Renal cortical epithelial cell (primary cell): ENCODE data around the gene ATAD5. TPM values are rescaled to one million over a fixed set of nuclear protein-coding genes. Genes with fewer than 3 reads are reported as not detected.
"Not testable (repeated sequence)": the region's sequence is repeated elsewhere in the genome, so short reads cannot be mapped to it uniquely, and the experiment has no call there.

Experiments used
- DNase-seq: peaks from one replicate; pipeline ENCODE4 v3.0.0-alpha.2; 2011; ENCODE audit warnings: low read depth
- total RNA-seq: library from RNA; depleted of rRNA; stranded (reverse); fragments of >200 nt; gene quantifications from 2 replicates; pipeline ENCODE4 v1.2.3, GENCODE V29; 2014

ATAD5 gene
- total RNA-seq, 1 donor from 2014 or later: 0.85 TPM

GRCh38 chr17:30915833-30916611 lies 84.3 kb downstream of the ATAD5 start:
- DNase-seq: no peak

GRCh38 chr17:30917050-30917449 lies 85.3 kb downstream of the ATAD5 start:
- no peak for DNase-seq

- DNase-seq: peak; percentile 13
Observed at GRCh38 chr17:30920282-30920681, 88.5 kb downstream of the ATAD5 start.

GRCh38 chr17:30920683-30921543 lies 89.1 kb downstream of the ATAD5 start:
- no peak for DNase-seq

GRCh38 chr17:30921544-30922196 lies 89.9 kb downstream of the ATAD5 start, which contains the start of gene ADAP2:
Gene ADAP2 (plus strand): TSS chr17:30921945. CDS start chr17:30922015, 70 bp downstream.
- no peak for DNase-seq

- DNase-seq: no peak
Observed at GRCh38 chr17:30922235-30923030, 90.7 kb downstream of the ATAD5 start.

GRCh38 chr17:30924341-30924740 lies 92.6 kb downstream of the ATAD5 start:
- DNase-seq: no peak

- no peak for DNase-seq
Observed at GRCh38 chr17:30926516-30926915, 94.8 kb downstream of the ATAD5 start.

GRCh38 chr17:30927756-30928155 lies 96.0 kb downstream of the ATAD5 start:
- DNase-seq: no peak

GRCh38 chr17:30928584-30928983 lies 96.8 kb downstream of the ATAD5 start:
- DNase-seq: no peak

GRCh38 chr17:30929081-30929633 lies 97.4 kb downstream of the ATAD5 start:
- DNase-seq: no peak

GRCh38 chr17:30929861-30930260 lies 98.1 kb downstream of the ATAD5 start:
- DNase-seq: not testable (repeated sequence)

GRCh38 chr17:30930495-30930894 lies 98.7 kb downstream of the ATAD5 start:
- DNase-seq: no peak

- not testable (repeated sequence) for DNase-seq
Observed at GRCh38 chr17:30931582-30931981, 99.8 kb downstream of the ATAD5 start.

- DNase-seq: no peak
Observed at GRCh38 chr17:30933966-30934365, 102.2 kb downstream of the ATAD5 start.

GRCh38 chr17:30939051-30939689 lies 107.4 kb downstream of the ATAD5 start:
- DNase-seq: no peak

GRCh38 chr17:30942308-30943079 lies 110.7 kb downstream of the ATAD5 start:
- peak; percentile 30 for DNase-seq
